Stomach smooth muscle (tissue), 2 donors: ENCODE data around the gene DHRS7B.
"Not testable (repeated sequence)": the region's sequence is repeated elsewhere in the genome, so short reads cannot be mapped to it uniquely, and the experiment has no call there.

Experiments
- H3K27ac ChIP-seq: one replicate; pipeline ENCODE4 v1.7.0; 2013; ENCODE audit warnings: mild to moderate bottlenecking, low read length, inconsistent platforms
- H3K27me3 ChIP-seq, 2 donors: one replicate each; pipeline ENCODE4 v1.7.0; 2013; ENCODE audit warnings: low read length in 2 of 2; ENCODE audit not compliant: insufficient read depth in 2 of 2, control insufficient read depth in 1 of 2
- H3K36me3 ChIP-seq, 2 donors: one replicate each; pipeline ENCODE4 v1.7.0; 2013; ENCODE audit warnings: low read length in 2 of 2; ENCODE audit not compliant: control insufficient read depth in 2 of 2, insufficient read depth in 2 of 2
- H3K4me1 ChIP-seq: one replicate; pipeline ENCODE4 v1.7.0; 2013; ENCODE audit warnings: low read length; ENCODE audit not compliant: control insufficient read depth, insufficient read depth
- H3K4me3 ChIP-seq, 2 donors: one replicate each; pipeline ENCODE4 v1.7.0; 2013; ENCODE audit warnings: low read length in 2 of 2
- H3K9ac ChIP-seq, 2 donors: one replicate each; pipeline ENCODE4 v1.7.0; 2013; ENCODE audit warnings: low read length in 2 of 2, mild to moderate bottlenecking in 1 of 2
- H3K9me3 ChIP-seq, 2 donors: one replicate each; pipeline ENCODE4 v1.7.0; 2013; ENCODE audit warnings: low read length in 2 of 2; ENCODE audit not compliant: control insufficient read depth in 2 of 2
- donor health status: healthy.
- donor health status: Pancreatic carcinoma.

Gene DHRS7B

DNA sequence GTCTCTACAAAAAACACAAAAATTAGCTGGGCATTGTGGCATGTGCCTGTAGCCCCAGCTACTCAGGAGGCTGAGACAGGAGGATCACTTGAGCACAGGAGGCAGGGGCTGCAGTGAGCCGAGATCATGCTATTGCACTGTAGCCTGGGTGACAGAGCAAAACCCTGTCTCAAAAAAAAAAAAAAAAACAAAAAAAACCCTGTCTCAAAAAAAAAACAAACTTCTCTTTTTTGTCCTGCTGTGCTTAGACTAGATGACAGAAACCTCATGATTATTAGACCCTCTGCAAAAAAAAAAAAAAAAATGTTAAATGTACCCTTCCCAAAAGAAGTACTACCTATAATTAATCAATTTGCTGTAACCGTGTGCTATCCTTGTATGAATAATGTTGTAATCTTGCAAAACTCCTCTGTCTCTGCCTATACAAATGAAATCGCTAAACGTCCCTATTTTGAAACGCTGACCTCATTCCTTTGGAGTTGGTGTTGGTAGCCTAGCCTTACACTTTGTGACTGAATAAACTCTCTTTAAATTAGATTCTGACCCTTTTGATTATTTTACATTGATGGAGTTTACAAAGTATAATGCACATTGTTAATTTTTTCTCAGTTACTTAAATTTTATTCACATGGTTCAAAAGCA is 13.6 kb upstream of the DHRS7B start:
- Histone ChIP-seq H3K9me3 (no peaks in the 10 kb centered on the region), H3K4me3 (no peak overlapping the region), H3K36me3 (no peaks in the 10 kb centered on the region), H3K4me1 (no peaks in the 10 kb centered on the region), H3K9ac (no peak overlapping the region), H3K27ac (no peak overlapping the region), H3K27me3 (no peaks in the 10 kb centered on the region)

DNA sequence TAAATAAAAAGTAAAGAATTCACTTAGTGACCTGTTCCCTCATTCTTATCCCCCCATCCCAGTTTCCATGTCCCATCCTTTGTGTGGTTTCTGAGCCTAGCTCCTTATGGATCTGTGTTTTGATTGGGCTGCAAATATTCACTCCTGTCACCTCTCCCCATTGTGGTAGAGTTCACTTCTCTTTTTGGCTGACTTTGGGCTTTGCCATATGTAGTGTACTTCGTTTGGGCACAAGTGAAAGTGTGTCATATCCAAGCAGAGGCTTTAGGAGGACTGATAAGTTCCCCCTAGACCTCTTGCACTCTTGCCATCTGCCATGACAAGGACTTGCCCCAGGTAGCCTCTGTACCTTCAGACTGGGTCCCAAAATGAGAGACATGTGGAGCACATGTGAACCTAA is 13.0 kb upstream of the DHRS7B start:
- Histone ChIP-seq H3K9me3 (no peaks in the 10 kb centered on the region), H3K4me3 (no peak overlapping the region), H3K4me1 (no peaks in the 10 kb centered on the region), H3K9ac (no peak overlapping the region), H3K27me3 (no peaks in the 10 kb centered on the region), H3K36me3 (no peaks in the 10 kb centered on the region), H3K27ac (no peak overlapping the region)

DNA sequence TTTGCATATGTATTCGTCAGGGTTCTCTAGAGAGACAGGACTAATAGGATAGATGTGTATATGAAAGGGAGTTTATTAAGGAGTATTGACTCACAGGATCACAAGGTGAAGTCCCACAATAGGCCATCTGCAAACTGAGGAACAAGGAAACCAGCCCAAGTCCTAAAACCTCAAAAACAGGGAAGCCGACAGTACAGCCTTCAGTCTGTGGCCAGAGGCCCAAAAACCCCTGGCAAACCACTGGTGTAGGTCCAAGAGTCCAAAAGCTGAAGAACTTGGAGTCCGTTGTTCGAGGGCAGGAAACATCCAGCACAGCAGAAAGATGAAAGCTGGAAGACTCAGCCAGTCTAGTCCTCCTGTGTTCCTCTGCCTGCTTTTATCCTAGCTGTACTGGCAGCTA is 12.0 kb upstream of the DHRS7B start:
- not testable (repeated sequence) for H3K4me1 ChIP-seq, H3K4me3 ChIP-seq, H3K27ac ChIP-seq, H3K9ac ChIP-seq, H3K9me3 ChIP-seq, H3K27me3 ChIP-seq, H3K36me3 ChIP-seq

DNA sequence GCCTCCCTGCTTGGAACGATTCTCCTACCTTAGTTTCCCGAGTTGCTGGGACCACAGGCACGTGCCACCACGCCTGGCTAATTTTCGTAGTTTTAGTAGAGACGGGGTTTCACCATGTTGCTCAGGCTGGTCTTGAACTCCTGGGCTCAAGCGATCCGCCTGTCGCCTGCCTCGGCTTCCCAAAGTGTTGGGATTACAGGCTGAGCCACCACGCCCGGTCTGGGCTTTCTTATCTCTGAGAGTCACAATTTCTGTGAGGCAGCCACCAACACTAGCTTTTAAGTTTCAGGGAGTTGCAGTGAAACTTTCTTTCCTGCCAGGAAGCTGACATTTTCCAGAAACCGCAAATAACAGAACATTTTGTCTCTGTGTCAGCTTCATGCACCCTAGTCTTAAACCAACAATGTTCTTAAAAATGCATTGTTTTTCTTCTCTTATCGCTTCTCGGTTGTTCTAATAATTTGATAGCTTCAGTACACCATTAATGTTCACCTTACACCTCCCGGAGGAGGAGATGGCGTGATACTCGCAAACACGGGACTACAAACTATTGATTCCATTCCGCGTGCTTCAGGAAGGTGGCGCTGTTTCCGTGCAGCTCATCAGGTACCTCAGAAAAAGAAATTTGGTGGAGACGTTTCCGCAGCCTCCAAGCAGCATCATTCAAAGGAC is 7.4 kb upstream of the DHRS7B start:
- Histone ChIP-seq H3K4me3 (peak overlapping the region; percentile 54), H3K9ac (no peak overlapping the region), H3K4me1 (peaks cover 4% of the 10 kb centered on the region), H3K27me3 (no peaks in the 10 kb centered on the region), H3K27ac (peak overlapping the region; percentile 19), H3K36me3 (no peaks in the 10 kb centered on the region), H3K9me3 (no peaks in the 10 kb centered on the region)

DNA sequence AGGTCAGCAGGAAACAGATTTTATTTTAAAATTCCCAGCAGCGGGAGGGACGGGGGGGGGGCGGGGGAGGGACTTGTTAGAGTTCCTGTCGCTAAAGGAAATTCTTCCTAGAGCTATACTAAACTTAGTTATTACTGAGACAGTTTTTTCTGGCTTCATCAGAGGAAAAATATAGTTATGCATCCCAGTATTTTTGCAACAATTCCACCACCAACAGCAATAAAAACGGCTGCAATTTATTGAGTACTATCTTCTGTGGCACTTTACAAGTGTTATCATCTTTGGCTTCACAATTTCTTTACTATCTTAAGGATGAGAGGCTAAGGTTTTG is 6.9 kb upstream of the DHRS7B start:
- Histone ChIP-seq H3K4me3 (no peak overlapping the region), H3K4me1 (peaks cover 4% of the 10 kb centered on the region), H3K27ac (no peak overlapping the region), H3K9me3 (no peaks in the 10 kb centered on the region), H3K36me3 (no peaks in the 10 kb centered on the region), H3K27me3 (no peaks in the 10 kb centered on the region), H3K9ac (no peak overlapping the region)

DNA sequence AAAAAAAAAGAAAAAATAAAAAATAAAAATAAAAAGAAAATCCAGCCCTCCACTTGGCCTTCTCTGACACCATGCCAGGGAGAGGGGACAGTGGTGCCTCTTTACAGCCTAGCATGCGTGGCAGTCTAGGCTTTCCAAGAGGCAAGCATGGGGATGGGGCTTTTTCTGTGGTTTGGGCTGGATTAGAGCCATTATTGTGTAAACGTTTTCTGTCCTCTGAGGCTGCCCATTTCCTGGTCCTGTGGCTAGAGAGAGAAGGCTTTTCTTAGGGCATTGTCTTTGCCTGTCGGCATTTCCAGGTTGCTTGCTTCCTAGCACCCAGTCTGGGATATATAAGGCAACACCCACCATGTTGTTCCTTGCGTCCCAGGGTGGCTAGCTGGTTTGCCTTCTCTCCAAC is 2.7 kb upstream of the DHRS7B start:
- Histone ChIP-seq H3K9ac (no peak overlapping the region), H3K4me3 (no peak overlapping the region), H3K4me1 (peaks cover 15% of the 10 kb centered on the region), H3K27me3 (no peaks in the 10 kb centered on the region), H3K36me3 (no peaks in the 10 kb centered on the region), H3K9me3 (no peaks in the 10 kb centered on the region), H3K27ac (no peak overlapping the region)

DNA sequence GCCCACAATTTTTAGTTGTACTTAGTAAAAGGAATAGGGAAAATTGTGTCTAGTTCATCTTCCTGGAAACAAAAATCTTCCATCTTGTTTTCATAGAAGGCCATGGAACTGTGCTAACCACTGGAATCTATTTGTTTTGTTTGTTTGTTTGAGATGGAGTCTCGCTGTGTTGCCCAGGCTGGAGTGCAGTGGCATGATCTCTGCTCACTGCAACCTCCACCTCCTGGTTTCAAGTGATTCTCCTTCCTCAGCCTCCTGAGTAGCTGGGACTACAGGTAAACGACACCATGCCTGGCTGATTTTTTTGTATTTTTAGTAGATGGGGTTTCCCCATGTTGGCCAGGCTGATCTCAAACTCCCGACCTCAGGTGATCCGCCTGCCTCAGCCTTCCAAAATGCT is 2.2 kb upstream of the DHRS7B start:
- H3K36me3 ChIP-seq, H3K4me3 ChIP-seq, H3K27me3 ChIP-seq, H3K9ac ChIP-seq, H3K27ac ChIP-seq, H3K9me3 ChIP-seq: not testable (repeated sequence)
- peaks cover 11% of the 10 kb centered on the region for H3K4me1 ChIP-seq

DNA sequence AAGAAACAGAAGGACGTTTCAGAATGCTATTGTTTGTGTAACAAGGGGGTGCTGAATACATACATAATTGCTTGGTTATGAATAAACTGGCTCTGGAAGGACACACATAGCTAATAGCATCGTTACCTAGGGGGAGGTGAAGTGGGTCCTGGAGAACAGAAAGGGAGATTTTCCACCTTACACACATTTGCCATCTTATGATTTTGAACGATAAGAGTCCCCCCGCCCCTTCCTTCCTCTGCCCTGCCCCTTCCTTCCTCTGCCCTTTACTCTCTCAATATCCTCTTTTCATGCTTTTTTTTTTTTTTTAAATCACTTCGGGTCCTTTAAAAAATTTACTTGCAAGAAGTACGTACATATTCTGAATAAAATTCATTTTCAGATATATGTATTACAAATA is 902 bp upstream of the DHRS7B start:
- no peak overlapping the region for H3K27ac ChIP-seq

DNA sequence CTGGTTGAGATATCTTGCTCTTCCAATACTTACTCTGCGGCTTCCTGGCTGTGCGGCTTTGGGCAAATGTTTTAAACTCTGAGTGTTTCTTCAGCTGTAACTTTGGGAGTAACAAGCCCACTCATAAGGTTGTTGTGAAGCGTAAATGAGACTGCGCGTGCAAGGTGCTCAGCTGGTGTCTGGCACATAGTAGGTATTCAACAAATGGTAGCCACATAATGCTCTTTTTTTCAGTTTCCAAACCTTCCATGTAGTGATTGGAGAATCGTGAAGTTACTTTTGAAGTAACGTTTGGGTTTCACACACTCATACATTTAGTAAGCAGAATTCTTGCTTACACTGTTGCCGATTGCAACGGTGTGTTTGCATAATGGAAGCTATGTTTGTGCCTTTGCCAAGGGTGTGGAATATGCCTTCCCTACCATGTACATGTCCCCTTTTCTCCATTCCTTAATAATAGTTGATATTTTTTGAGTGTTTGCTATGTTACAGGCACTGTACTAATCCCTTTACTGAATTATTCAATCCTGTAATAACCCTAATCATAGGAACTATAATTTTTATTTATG is 829 bp downstream of the DHRS7B start:
- Histone ChIP-seq H3K4me1 (peaks cover 11% of the 10 kb centered on the region), H3K27ac (peak overlapping the region; percentile 88), H3K36me3 (no peaks in the 10 kb centered on the region), H3K9ac (peak overlapping the region; percentile 65 to 93), H3K4me3 (peak overlapping the region; percentile 80 to 99), H3K9me3 (no peaks in the 10 kb centered on the region), H3K27me3 (no peaks in the 10 kb centered on the region)

More for the DNA sequence above, 902 bp upstream of the DHRS7B start:
- H3K9ac ChIP-seq = no peak overlapping the region
- H3K4me3 ChIP-seq = no peak overlapping the region
- no peaks in the 10 kb centered on the region for H3K9me3 ChIP-seq
- H3K27me3 ChIP-seq = no peaks in the 10 kb centered on the region
- H3K36me3 ChIP-seq = no peaks in the 10 kb centered on the region
- peaks cover 11% of the 10 kb centered on the region for H3K4me1 ChIP-seq

DNA sequence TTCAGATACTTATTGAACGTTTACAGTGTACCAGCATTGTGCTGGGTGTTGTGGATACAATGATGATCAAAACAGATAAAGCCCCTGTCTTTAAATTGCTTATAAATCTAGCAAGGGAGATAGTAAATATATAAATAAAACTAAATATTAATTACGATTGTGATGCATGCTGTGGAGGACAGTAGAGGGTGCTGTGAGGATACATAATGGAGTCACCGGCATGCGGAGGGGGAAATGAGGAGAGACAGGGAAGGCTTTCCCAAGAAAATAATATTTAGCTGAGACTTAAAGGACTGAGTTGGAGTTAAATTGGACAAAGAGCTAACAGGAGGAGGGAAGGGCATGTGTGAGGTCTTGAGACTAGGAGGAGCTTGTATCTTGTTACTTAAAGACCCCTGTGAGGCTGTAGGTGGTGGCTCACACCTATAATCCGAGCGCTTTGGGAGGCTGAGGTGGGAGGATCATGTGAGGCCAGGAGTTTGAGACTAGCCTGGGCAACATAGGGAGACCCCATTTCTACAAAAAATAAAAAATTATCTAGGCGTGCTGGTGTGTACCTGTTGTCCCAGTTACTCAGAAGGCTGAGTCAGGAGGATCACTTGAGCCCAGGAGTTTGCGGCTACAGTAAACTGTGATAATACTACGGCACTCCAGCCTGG is 2.4 kb downstream of the DHRS7B start:
- Histone ChIP-seq H3K36me3 (no peaks in the 10 kb centered on the region), H3K4me1 (peaks cover 11% of the 10 kb centered on the region), H3K9me3 (no peaks in the 10 kb centered on the region), H3K27me3 (no peaks in the 10 kb centered on the region), H3K27ac (no peak overlapping the region), H3K9ac (no peak overlapping the region), H3K4me3 (no peak overlapping the region)

DNA sequence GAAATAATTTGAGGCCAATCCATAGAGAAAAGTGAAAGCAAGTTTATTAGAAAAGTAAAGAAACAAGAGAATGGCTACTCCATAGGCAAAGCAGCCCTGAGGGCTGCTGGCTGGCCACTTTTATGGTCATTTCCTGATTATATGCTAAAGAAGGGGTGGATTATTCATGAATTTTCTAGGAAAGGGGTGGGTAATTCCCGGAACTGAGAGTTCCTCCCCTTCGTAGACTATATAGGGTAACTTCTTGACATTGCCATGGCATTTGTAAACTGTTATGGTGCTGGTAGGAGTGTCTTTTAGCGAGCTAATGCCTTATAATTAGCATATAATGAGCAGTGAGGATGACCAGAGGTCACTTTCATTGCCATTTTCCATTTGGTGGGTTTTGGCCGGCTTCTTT is 4.4 kb downstream of the DHRS7B start:
- no peak overlapping the region for H3K27ac ChIP-seq
- H3K36me3 ChIP-seq = no peaks in the 10 kb centered on the region
- H3K9me3 ChIP-seq = no peaks in the 10 kb centered on the region
- H3K9ac ChIP-seq = no peak overlapping the region
- H3K27me3 ChIP-seq = no peaks in the 10 kb centered on the region
- H3K4me1 ChIP-seq = peaks cover 11% of the 10 kb centered on the region
- H3K4me3 ChIP-seq = no peak overlapping the region
